Ishikawa (cell line): ENCODE data around the gene ZNF512.

ENCODE experiments used
- CEBPB ChIP-seq: IDR thresholded peaks from 2 replicates; pipeline ENCODE4 v1.6.1; 2012
- CREB1 ChIP-seq: IDR thresholded peaks from 2 replicates; pipeline ENCODE4 v1.6.1; 2012; ENCODE audit warnings: low read depth
- EGR1 ChIP-seq: IDR thresholded peaks from 2 replicates; pipeline ENCODE4 v1.6.1; 2012
- EP300 ChIP-seq: IDR thresholded peaks from 2 replicates; pipeline ENCODE4 v1.6.1; 2012; ENCODE audit warnings: borderline replicate concordance
- FOXM1 ChIP-seq: IDR thresholded peaks from 2 replicates; pipeline ENCODE4 v1.6.1; 2012; ENCODE audit warnings: low read depth, borderline replicate concordance
- MAX ChIP-seq: IDR thresholded peaks from 2 replicates; pipeline ENCODE4 v1.6.1; 2012
- NFIC ChIP-seq: IDR thresholded peaks from 2 replicates; pipeline ENCODE4 v1.6.1; 2012
- RAD21 ChIP-seq: IDR thresholded peaks from 2 replicates; pipeline ENCODE4 v1.6.1; 2012; ENCODE audit warnings: low read depth
- REST ChIP-seq: IDR thresholded peaks from 2 replicates; pipeline ENCODE4 v1.6.1; 2012; ENCODE audit warnings: low read depth, mild to moderate bottlenecking
- TAF1 ChIP-seq: IDR thresholded peaks from 2 replicates; pipeline ENCODE4 v1.6.1; 2012; ENCODE audit warnings: low read depth, mild to moderate bottlenecking
- TCF12 ChIP-seq: IDR thresholded peaks from 2 replicates; pipeline ENCODE4 v1.6.1; 2012; ENCODE audit warnings: low read depth
- TEAD4 ChIP-seq: IDR thresholded peaks from 2 replicates; pipeline ENCODE4 v1.6.1; 2012
- YY1 ChIP-seq: IDR thresholded peaks from 2 replicates; pipeline ENCODE4 v1.6.1; 2012; ENCODE audit warnings: low read depth
- ZBTB7A ChIP-seq: IDR thresholded peaks from 2 replicates; pipeline ENCODE4 v1.6.1; 2012; ENCODE audit warnings: low read depth
- TF ChIP-seq, protein P1 (sequence below): IDR thresholded peaks from 2 replicates; pipeline ENCODE4 v1.6.1; 2012

ZNF512 gene

GRCh38 chr2:27615316-27615715 is 32.5 kb downstream of the ZNF512 start:
- no peak for TF ChIP-seq YY1
- TF ChIP-seq FOXM1, result no peak
- TF ChIP-seq MAX, result no peak
- TF ChIP-seq TEAD4, result no peak
- TF ChIP-seq, protein P1, sequence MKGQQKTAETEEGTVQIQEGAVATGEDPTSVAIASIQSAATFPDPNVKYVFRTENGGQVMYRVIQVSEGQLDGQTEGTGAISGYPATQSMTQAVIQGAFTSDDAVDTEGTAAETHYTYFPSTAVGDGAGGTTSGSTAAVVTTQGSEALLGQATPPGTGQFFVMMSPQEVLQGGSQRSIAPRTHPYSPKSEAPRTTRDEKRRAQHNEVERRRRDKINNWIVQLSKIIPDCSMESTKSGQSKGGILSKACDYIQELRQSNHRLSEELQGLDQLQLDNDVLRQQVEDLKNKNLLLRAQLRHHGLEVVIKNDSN, result no peak
- no peak for TF ChIP-seq CEBPB
- TF ChIP-seq ZBTB7A, result no peak
- no peak for TF ChIP-seq TAF1
- TF ChIP-seq EGR1, result no peak

GRCh38 chr2:27621524-27621923 is 38.7 kb downstream of the ZNF512 start:
- TF ChIP-seq NFIC, result no peak

GRCh38 chr2:27622921-27623384 is 40.1 kb downstream of the ZNF512 start:
- TF ChIP-seq CREB1 (no peak), YY1 (no peak), NFIC (0 out of 2 replicates have a peak, but pooled peaks have one; percentile 40), RAD21 (no peak), TEAD4 (peak; percentile 66; the same call in 1 of the 2 replicates)

DNA sequence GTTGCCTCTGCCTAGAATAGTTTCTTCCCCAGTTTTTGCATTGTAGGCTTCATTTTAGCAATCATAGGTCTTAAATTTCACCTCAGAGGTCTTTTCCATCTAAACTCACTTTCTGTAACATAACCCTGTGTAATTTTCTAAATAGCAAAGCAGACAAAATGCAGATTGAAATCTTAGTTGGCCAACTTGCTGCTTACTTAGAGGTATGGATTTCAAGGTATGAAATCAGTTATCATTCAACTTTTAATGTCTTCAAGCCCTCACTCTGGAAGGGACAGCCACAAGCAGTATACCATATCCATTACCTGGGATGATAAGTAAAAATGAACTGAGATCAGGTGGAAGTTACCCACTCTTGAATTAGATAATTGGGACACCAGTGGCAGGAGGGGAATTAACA is 42.1 kb downstream of the ZNF512 start:
- TF ChIP-seq EGR1, result no peak
- TF ChIP-seq, protein P1, result no peak
- TF ChIP-seq TEAD4, result no peak
- TF ChIP-seq TCF12, result no peak
- no peak for TF ChIP-seq REST
- no peak for TF ChIP-seq NFIC
- no peak for TF ChIP-seq CEBPB
- TF ChIP-seq TAF1, result no peak
- TF ChIP-seq EP300, result no peak
- TF ChIP-seq FOXM1, result no peak
- TF ChIP-seq CREB1, result no peak
- no peak for TF ChIP-seq MAX
- TF ChIP-seq YY1, result no peak
- TF ChIP-seq RAD21, result no peak
- no peak for TF ChIP-seq ZBTB7A

GRCh38 chr2:27627963-27628766 is 45.3 kb downstream of the ZNF512 start:
- TF ChIP-seq YY1 (no peak), EP300 (peak; percentile 28; the same call in 1 of the 2 replicates), TEAD4 (peak; percentile 58)

DNA sequence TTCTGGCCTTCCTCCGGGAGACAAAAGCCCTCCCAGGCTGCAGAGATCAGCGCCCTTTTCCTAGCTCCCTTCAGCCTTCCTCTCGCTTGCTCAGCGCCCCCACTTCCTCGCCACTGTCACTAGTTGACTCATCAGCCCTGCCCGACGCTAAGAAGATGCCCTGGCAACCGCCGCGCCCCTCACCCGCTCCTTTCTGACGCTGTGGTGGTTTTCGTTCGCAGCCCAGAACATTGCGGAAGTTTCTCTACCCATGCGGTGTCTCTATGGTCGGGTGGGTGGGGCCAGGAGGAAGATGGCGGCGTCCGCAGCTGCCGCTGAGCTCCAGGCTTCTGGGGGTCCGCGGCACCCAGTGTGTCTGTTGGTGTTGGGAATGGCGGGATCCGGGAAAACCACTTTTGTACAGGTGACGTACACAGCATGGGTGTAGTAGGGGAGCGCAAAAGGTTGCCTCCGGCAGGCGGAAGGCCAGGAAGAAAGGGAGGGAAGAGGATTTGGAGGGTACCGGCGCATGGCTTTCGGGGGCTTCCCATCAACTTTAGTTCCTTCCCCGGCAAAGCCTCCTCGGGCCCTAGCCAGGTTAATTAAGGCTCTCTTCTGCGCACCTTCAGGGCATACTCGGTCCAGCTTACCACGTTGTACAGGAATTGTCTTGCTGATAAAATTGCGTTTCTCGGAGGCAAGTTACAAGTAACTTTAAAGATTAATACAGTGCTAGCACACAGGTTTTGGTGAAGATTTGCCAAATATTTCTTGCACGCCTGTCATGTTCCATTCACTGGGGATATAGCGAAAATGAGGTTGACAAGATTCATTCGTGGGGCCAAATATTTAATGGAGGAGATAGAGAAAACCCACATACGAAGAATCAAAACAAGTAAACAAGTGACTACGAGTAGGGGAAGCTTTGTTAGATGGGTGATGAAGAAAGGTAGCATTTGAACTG is 46.2 kb downstream of the ZNF512 start, which contains the start of the genes CCDC121 and GPN1:
Gene CCDC121, minus strand, starts transcription at position 246 of the 943 bp plus-strand sequence. CDS start 1,213 bp downstream, outside the sequence.
Gene GPN1, plus strand, starts transcription at position 284 of the 943 bp plus-strand sequence. Its CDS starts 9 bp downstream, at position 293.
- TF ChIP-seq REST (0 out of 2 replicates have a peak, but pooled peaks have one; percentile 34), EP300 (0 out of 2 replicates have a peak, but pooled peaks have one; percentile 34), EGR1 (0 out of 2 replicates have a peak, but pooled peaks have one; percentile 8), YY1 (peak; percentile 97), TAF1 (peak; percentile 99), RAD21 (peak; percentile 13; the same call in 1 of the 2 replicates), NFIC (0 out of 2 replicates have a peak, but pooled peaks have one; percentile 28), FOXM1 (no peak), MAX (peak; percentile 73), TEAD4 (no peak), TCF12 (peak; percentile 71), CREB1 (0 out of 2 replicates have a peak, but pooled peaks have one; percentile 23)
- TF ChIP-seq, protein P1, result no peak
